Measurements from ENCODE around the gene GBX1. TPM values are rescaled to one million over a fixed set of nuclear protein-coding genes. Genes with fewer than 3 reads are reported as not detected.

Gene GBX1
- total RNA-seq, 1 experiment from 2014 or later, result not detected

GRCh38 chr7:151104411-151105235 is 62.9 kb downstream of the GBX1 start:
- no peak for TF ChIP-seq CTCF (IDR thresholded peaks at IDR 0.05; ENCODE audit: insufficient read depth in 1 of 2, low read depth in 1 of 2, low read length in 1 of 2, severe bottlenecking in 1 of 2, unreplicated experiment in 1 of 2)
- no peak overlapping the region for H3K27ac Mint-ChIP-seq (ENCODE audit: unreplicated experiment)
- ChIA-PET CTCF (interaction anchor here (0.6 to 0.9 kb wide), 3 partner anchors 117 to 256 kb away, joined by 4 read pairs; no protein-coding TSS in a partner anchor), POLR2A (interaction anchor here (0.6 kb wide), 1 partner anchor 43 kb away, joined by 4 read pairs; no protein-coding TSS in a partner anchor)
- H3K4me1 ChIP-seq, result no peaks in the 10 kb centered on the region
- H3K4me3 ChIP-seq (ENCODE audit: low read depth, low read length), result no peak overlapping the region
- DNase-seq, result no peak
- no peak overlapping the region for H3K4me3 Mint-ChIP-seq (ENCODE audit: unreplicated experiment)
- H3K36me3 ChIP-seq (ENCODE audit: control insufficient read depth, insufficient read depth, low read length), result no peaks in the 10 kb centered on the region
- no peaks in the 10 kb centered on the region for H3K9me3 Mint-ChIP-seq (ENCODE audit: unreplicated experiment)
- intact Hi-C loops (cut with micrococcal nuclease; ENCODE audit: unreplicated experiment), result no loop called here
- H3K27me3 Mint-ChIP-seq (ENCODE audit: insufficient read depth, unreplicated experiment), result no peaks in the 10 kb centered on the region
- H3K9me3 ChIP-seq, result no peaks in the 10 kb centered on the region
- no peaks in the 10 kb centered on the region for H3K27me3 ChIP-seq (replicated peaks; ENCODE audit: control insufficient read depth, insufficient read depth, low read length)
- H3K36me3 Mint-ChIP-seq (ENCODE audit: insufficient read depth, unreplicated experiment), result peaks cover 6% of the 10 kb centered on the region
- peaks cover 6% of the 10 kb centered on the region for H3K4me1 Mint-ChIP-seq (ENCODE audit: low read depth, unreplicated experiment)
- no TSS peak for BruUV-seq (replicated peaks)

- Histone ChIP-seq H3K36me3 (ENCODE audit: control insufficient read depth, insufficient read depth, low read length) (no peaks in the 10 kb centered on the region), H3K4me3 (ENCODE audit: low read depth, low read length) (no peak overlapping the region), H3K27me3 (replicated peaks; ENCODE audit: control insufficient read depth, insufficient read depth, low read length) (no peaks in the 10 kb centered on the region), H3K9me3 (no peaks in the 10 kb centered on the region), H3K4me1 (no peaks in the 10 kb centered on the region)
- Mint-ChIP-seq H3K9me3 (ENCODE audit: unreplicated experiment) (no peaks in the 10 kb centered on the region), H3K36me3 (ENCODE audit: insufficient read depth, unreplicated experiment) (no peaks in the 10 kb centered on the region), H3K27me3 (ENCODE audit: insufficient read depth, unreplicated experiment) (no peaks in the 10 kb centered on the region), H3K4me3 (ENCODE audit: unreplicated experiment) (no peak overlapping the region), H3K27ac (ENCODE audit: unreplicated experiment) (no peak overlapping the region), H3K4me1 (ENCODE audit: low read depth, unreplicated experiment) (no peaks in the 10 kb centered on the region)
- no peak for TF ChIP-seq CTCF (IDR thresholded peaks at IDR 0.05; ENCODE audit: insufficient read depth in 1 of 2, low read depth in 1 of 2, low read length in 1 of 2, severe bottlenecking in 1 of 2, unreplicated experiment in 1 of 2)
- ChIA-PET CTCF (interaction anchor here (0.6 kb wide), 1 partner anchor 118 kb away, joined by 4 read pairs; no protein-coding TSS in a partner anchor), POLR2A (no interaction called here)
- intact Hi-C loops (cut with micrococcal nuclease; ENCODE audit: unreplicated experiment), result no loop called here
- BruUV-seq (replicated peaks), result no TSS peak
- no peak for DNase-seq
Measured at GRCh38 chr7:151103973-151104372, 63.5 kb downstream of the GBX1 start.

- Histone ChIP-seq H3K27me3 (replicated peaks; ENCODE audit: control insufficient read depth, insufficient read depth, low read length) (no peaks in the 10 kb centered on the region), H3K4me3 (ENCODE audit: low read depth, low read length) (no peak overlapping the region), H3K4me1 (no peaks in the 10 kb centered on the region), H3K9me3 (no peaks in the 10 kb centered on the region), H3K36me3 (ENCODE audit: control insufficient read depth, insufficient read depth, low read length) (no peaks in the 10 kb centered on the region)
- Mint-ChIP-seq H3K9me3 (ENCODE audit: unreplicated experiment) (no peaks in the 10 kb centered on the region), H3K27ac (ENCODE audit: unreplicated experiment) (no peak overlapping the region), H3K27me3 (ENCODE audit: insufficient read depth, unreplicated experiment) (no peaks in the 10 kb centered on the region), H3K36me3 (ENCODE audit: insufficient read depth, unreplicated experiment) (no peaks in the 10 kb centered on the region), H3K4me1 (ENCODE audit: low read depth, unreplicated experiment) (no peaks in the 10 kb centered on the region), H3K4me3 (ENCODE audit: unreplicated experiment) (no peak overlapping the region)
- DNase-seq, result no peak
- BruUV-seq (replicated peaks), result no TSS peak
- CTCF ChIA-PET, result no interaction called here
- POLR2A ChIA-PET, result no interaction called here
- intact Hi-C loops (cut with micrococcal nuclease; ENCODE audit: unreplicated experiment), result no loop called here
- TF ChIP-seq CTCF (IDR thresholded peaks at IDR 0.05; ENCODE audit: insufficient read depth in 1 of 2, low read depth in 1 of 2, low read length in 1 of 2, severe bottlenecking in 1 of 2, unreplicated experiment in 1 of 2), result no peak
Measured at GRCh38 chr7:151102991-151103390, 64.5 kb downstream of the GBX1 start.
